Measurements from ENCODE around the gene ZKSCAN5.
"Not testable (repeated sequence)": the region's sequence is repeated elsewhere in the genome, so short reads cannot be mapped to it uniquely, and the experiment has no call there.

ZKSCAN5 gene

GRCh38 chr7:99497766-99498545 lies 6.5 kb upstream of the ZKSCAN5 start:
- no peak for DNase-seq
- ATAC-seq = no peak

GRCh38 chr7:99498546-99498944 lies 5.9 kb upstream of the ZKSCAN5 start:
- no peak for DNase-seq
- no peak for ATAC-seq

- ATAC-seq = no peak
- DNase-seq = no peak
Observed at GRCh38 chr7:99499371-99499720, 5.1 kb upstream of the ZKSCAN5 start.

DNA sequence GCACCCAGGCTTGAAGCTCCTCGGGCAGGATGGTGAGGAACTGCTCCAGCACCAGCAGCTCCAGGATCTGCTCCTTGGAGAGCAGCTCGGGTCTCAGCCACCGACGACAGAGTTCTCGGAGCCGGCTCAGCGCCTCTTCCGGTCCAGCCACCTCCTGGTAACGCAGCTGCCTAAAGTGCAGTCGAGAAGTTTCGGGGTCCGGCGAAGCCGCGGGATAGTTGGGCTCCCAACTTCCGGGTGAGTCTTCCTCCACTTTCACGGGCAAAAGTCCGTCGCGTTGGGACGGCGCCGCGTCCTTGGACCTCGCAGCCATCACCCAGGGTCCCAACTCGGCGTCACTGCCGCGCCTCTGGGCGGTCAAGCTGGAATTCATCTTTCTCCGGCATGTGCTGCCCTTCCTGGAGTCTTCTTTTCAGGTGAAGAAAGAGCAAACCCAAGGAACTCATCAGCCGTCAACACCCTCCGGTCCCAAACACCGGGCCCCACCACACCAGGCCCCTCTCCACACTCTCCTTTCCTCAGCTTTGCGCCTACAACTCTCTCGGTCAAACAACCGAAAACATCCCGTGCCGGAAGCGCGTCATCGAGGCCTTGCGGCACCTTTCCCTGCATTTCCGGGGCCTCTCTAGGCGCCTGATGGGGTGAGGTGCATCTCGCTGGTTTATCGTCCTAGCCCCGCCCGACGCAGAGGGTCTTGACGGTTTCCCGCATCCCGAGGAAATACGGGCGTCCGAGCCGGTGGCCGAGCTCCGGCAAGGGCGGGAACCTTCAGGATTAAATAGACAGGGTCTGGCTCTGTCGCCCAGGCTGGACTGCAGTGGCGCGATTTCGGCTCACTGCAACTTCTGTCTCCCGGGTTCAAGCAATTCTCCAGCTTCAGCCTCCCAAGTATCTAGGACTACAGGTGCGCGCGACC lies 4.5 kb upstream of the ZKSCAN5 start, which contains the start of gene ZNF394:
Gene ZNF394, minus strand, starts transcription at position 561 of the 916 bp plus-strand sequence. Its CDS starts 188 bp downstream, at position 373.
- ATAC-seq (peak; percentile 63), DNase-seq (peak; percentile 93)

DNA sequence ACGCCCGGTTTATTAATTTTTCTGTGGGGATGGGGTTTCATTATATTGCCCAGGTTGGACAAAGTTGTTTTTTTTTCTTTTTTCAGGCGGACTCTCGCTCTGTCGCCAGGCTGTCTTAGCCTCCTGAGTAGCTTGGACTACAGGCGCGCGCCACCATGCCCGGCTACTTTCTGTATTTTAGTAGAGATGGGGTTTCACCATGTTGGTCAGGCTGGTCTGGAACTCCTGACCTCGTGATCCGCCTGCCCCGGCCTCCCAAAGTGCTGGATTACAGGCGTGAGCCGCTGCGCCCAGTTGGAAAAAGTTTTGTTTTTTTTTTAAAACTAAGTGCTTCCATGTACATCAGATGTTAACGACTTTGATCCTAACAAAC lies 3.8 kb upstream of the ZKSCAN5 start:
- ATAC-seq (no peak), DNase-seq (no peak)

DNA sequence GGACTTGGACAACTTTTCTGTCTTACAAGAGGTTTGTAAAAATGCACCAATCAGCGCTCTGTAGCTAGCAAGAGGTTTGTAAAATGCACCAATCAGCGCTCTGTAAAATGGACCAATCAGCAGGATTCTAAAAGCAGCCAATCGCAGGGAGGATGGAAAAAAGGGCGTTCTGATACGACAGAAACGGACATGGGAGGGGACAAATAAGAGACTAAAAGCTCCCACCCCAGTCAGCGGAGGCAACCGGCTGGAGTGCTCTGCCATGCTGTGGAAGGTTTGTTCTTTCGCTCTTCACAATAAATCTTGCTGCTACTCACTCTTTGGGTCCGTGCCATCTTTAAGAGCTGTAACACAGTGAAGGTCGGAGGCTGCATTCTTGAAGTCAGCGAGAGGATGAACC lies 3.2 kb upstream of the ZKSCAN5 start:
- ATAC-seq = not testable (repeated sequence)

GRCh38 chr7:99504281-99504602 lies 220 bp upstream of the ZKSCAN5 start:
- ATAC-seq = no peak
- DNase-seq = no peak

More for the DNA sequence above, 3.2 kb upstream of the ZKSCAN5 start:
- DNase-seq = not testable (repeated sequence)

DNA sequence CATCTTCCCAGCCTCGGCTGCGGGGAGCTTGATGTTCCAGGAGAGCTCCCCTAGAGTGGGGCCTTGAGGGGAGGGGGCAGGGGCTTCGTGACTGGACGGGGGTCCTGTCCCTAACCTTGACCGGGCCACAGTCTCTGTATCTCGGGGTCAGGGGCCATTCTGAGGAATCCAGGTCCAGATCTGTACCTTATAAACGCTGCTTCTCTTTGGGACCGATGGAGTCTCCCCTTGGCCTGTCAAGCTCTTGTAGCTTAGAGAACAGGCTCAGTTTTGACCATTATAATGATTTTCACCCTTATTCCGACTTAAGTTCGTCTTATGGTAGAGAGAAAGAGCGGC lies 831 bp downstream of the ZKSCAN5 start:
- no peak for ATAC-seq
- no peak for DNase-seq

DNA sequence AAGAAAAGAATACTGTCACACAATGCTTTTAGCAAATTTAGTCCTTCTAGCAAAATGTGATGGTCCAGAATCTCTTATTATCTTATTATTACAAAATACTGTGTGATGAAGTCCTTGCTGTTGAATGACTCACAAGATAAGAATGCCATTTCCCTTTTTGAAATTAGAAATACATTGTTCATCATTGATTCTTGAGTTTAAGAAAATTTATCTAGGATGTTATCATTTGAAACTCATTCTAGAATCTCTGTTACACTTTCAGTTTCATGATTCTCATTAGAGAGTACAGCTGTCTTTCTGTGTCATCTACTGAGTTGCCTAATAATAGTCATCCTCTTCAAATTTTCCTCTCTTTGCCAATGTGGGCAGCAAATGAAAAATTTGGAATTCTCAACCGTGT lies 9.6 kb downstream of the ZKSCAN5 start:
- DNase-seq (no peak), ATAC-seq (no peak)

DNA sequence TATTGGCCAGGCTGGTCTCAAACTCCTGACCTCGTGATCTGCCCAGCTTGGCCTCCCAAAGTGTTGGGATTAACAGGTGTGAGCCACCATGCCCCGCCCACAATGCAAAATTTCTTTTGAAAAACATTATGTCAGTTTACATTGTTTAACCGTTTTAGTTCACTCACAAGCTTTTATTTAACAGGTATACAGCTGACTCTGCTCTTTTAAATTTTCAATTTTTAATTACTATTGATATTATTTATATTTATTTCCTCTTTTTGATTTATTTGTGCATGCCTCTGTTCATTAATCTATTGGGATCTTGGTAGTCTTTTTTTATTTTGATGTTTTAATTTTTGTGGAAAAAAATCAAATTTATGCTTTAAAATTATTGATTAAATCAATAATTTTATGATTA lies 16.9 kb downstream of the ZKSCAN5 start:
- ATAC-seq = no peak

GRCh38 chr7:99525713-99526440 lies 21.4 kb downstream of the ZKSCAN5 start:
- no peak for DNase-seq
- peak; percentile 40 for ATAC-seq

More for the DNA sequence above, 16.9 kb downstream of the ZKSCAN5 start:
- no peak for DNase-seq

GRCh38 chr7:99531354-99531765 lies 26.9 kb downstream of the ZKSCAN5 start:
- no peak for DNase-seq

DNA sequence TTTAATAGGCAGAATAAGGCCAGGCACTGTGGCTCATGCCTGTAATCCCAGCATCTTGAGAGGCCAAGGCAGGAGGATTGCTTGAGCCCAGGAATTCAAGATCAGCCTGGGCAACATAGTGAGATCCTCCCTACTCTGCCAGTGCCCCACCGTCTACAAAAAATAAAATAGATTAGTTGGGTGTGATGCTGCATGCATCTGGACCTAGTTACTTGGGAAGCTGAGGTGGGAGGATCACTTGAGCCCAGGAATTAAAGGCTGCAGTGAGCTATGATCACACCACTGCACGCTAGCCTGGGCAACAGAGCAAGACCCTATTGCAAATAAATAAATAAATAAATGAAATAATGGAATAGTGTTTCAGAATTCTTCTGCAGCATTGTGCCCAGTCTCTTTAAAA lies 31.2 kb downstream of the ZKSCAN5 start:
- ATAC-seq = no peak

More at GRCh38 chr7:99531354-99531765, 26.9 kb downstream of the ZKSCAN5 start:
- ATAC-seq = no peak

DNA sequence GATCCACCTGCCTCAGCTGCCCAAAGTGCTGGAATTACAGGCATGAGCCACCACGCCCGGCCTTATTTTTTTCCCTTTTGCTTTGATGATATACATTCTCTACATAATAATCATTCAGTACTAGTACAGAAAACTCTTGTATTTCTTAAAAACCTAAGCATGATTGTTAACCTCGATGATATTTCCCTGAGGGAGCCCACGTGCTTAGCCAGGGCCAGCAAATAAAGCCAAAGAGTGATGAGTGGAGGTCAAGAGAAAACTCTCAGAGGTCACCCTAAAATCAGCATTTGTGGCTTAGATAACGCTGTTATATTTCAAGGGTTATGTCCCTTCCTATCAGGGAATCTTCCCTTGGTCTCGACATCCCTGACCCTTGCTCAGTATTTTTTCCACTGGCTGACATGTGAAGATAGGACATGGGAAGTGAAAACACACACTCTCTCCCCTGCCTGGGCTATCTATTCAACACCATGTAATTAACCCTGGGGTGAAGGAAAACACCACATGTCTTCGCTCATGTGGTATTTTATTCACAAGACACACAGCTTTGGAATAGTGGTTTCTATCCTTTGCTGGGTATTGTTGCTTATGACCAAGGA lies 34.9 kb downstream of the ZKSCAN5 start:
- ATAC-seq (no peak), DNase-seq (no peak)

More for the DNA sequence above, 31.2 kb downstream of the ZKSCAN5 start:
- no peak for DNase-seq

DNA sequence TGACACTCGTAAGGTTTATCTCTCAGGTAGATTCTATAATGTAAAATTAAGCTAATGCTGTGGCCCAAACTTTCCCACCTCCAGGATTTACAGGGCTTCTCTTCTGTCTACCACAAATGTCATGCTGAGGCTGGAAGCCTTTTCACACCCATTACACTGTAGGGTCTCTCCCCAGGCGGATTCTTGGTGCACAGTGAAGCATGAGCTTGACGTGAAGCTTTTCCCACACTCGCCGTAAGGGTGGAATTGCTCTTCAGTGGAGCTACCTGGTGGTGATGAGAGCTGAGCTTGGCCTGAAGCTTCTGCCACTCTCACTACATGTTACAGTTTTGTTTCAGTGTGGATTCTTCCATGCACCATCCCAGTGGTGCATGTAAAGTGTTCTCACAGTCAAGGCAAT lies 36.1 kb downstream of the ZKSCAN5 start:
- no peak for ATAC-seq
- DNase-seq = no peak

GRCh38 chr7:99541212-99541611 lies 36.8 kb downstream of the ZKSCAN5 start:
- ATAC-seq (no peak), DNase-seq (no peak)

- ATAC-seq = no peak
Observed at GRCh38 chr7:99543081-99543671, 38.7 kb downstream of the ZKSCAN5 start.

GRCh38 chr7:99543916-99544315 lies 39.5 kb downstream of the ZKSCAN5 start:
- no peak for ATAC-seq
- DNase-seq = no peak

More at GRCh38 chr7:99543081-99543671, 38.7 kb downstream of the ZKSCAN5 start:
- no peak for DNase-seq

DNA sequence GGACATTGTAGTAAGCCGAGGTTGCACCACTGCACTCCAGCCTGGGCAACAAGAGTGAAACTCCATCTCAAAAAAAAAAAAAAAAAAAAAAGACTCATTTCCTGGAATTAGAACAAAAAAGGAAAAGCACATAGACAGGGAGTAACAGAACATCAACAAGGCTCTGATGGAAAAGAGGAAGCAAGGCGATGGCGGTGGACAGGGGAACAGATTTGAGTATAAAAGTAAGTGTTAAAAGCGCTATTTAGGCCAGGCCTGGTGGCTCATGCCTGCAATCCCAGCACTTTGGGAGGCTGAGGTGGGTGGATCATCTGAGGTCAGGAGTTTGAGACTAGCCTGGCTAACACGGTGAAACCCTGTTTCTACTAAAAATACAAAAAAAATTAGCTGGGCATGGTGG lies 40.8 kb downstream of the ZKSCAN5 start:
- not testable (repeated sequence) for DNase-seq, ATAC-seq

- ATAC-seq, DNase-seq: not testable (repeated sequence)
Observed at GRCh38 chr7:99549545-99549944, 45.1 kb downstream of the ZKSCAN5 start.

GRCh38 chr7:99551334-99551733 lies 46.9 kb downstream of the ZKSCAN5 start:
- no peak for ATAC-seq

More at GRCh38 chr7:99551334-99551733, 46.9 kb downstream of the ZKSCAN5 start:
- DNase-seq = no peak

Measured in stimulated activated naive CD8-positive, alpha-beta T cell treated with anti-CD3 and anti-CD28 coated beads, Interleukin-15, Interleukin-2, amounts not matched to agents 100 U/mL and 50 U/mL, for 24 hours (primary cell).